CD8-positive, alpha-beta memory T cell (primary cell): ENCODE measurements around the gene KRTDAP. TPM values are rescaled to one million over a fixed set of nuclear protein-coding genes. Genes with fewer than 3 reads are reported as not detected.
"Not testable (repeated sequence)": the region's sequence is repeated elsewhere in the genome, so short reads cannot be mapped to it uniquely, and the experiment has no call there.

ENCODE experiments used
- CTCF ChIA-PET: fragments of 350-600 bp; sonication (Branson Sonifier 250); formaldehyde crosslinking; loops from one replicate; lab custom pipeline; 2021; ENCODE audit warnings: antibody characterized with exemption; lab: Charles Lee
- POLR2A ChIA-PET: fragments of 350-600 bp; sonication (Branson Sonifier 250); formaldehyde crosslinking; loops from one replicate; lab custom pipeline; 2021; ENCODE audit warnings: antibody characterized with exemption; lab: Charles Lee
- DNase-seq, 5 donors: peaks; one replicate each; pipeline versions ENCODE4 v3.0.0 to v3.0.0-alpha.2; 2020 to 2022; ENCODE audit warnings: mixed read lengths in 1 of 5
- H3K27ac ChIP-seq: one replicate; pipeline ENCODE4 v1.7.0; 2013; ENCODE audit warnings: low read depth, mild to moderate bottlenecking, low read length, moderate library complexity
- H3K27me3 ChIP-seq: 2 replicates; pipeline ENCODE4 v1.7.0; 2013; ENCODE audit warnings: low read length, mild to moderate bottlenecking; ENCODE audit not compliant: insufficient read depth, poor library complexity, severe bottlenecking
- H3K36me3 ChIP-seq: 2 replicates; pipeline ENCODE4 v1.7.0; 2013; ENCODE audit warnings: mild to moderate bottlenecking, low read length, moderate library complexity; ENCODE audit not compliant: insufficient read depth
- H3K4me1 ChIP-seq: 2 replicates; pipeline ENCODE4 v1.7.0; 2013; ENCODE audit warnings: mild to moderate bottlenecking, low read length, moderate library complexity; ENCODE audit not compliant: insufficient read depth
- H3K4me3 ChIP-seq: 2 replicates; pipeline ENCODE4 v1.7.0; 2013; ENCODE audit warnings: mild to moderate bottlenecking, low read length
- H3K9me3 ChIP-seq: 2 replicates; pipeline ENCODE4 v1.7.0; 2013; ENCODE audit warnings: mild to moderate bottlenecking, low read length
- H3K27ac Mint-ChIP-seq, 8 donors: one replicate each; pipeline ENCODE4 v1.8.0; 2020 to 2021; ENCODE audit warnings: mixed read lengths in 8 of 8, mild to moderate bottlenecking in 6 of 8, inconsistent platforms in 3 of 8, moderate library complexity in 3 of 8
- H3K27me3 Mint-ChIP-seq, 2 donors: one replicate each; pipeline ENCODE4 v1.8.0; 2020 to 2021; ENCODE audit warnings: mixed read lengths in 2 of 2, mild to moderate bottlenecking in 1 of 2, moderate library complexity in 1 of 2
- H3K36me3 Mint-ChIP-seq, 3 donors: one replicate each; pipeline ENCODE4 v1.8.0; 2020 to 2021; ENCODE audit warnings: mixed read lengths in 3 of 3, inconsistent platforms in 1 of 3, mild to moderate bottlenecking in 1 of 3
- H3K4me1 Mint-ChIP-seq, 3 donors: one replicate each; pipeline ENCODE4 v1.8.0; 2020 to 2021; ENCODE audit warnings: mixed read lengths in 3 of 3, inconsistent platforms in 1 of 3, mild to moderate bottlenecking in 1 of 3
- H3K4me3 Mint-ChIP-seq, 7 donors: one replicate each; pipeline ENCODE4 v1.8.0; 2020 to 2021; ENCODE audit warnings: mixed read lengths in 7 of 7, mild to moderate bottlenecking in 6 of 7, moderate library complexity in 4 of 7, inconsistent platforms in 2 of 7
- H3K9me3 Mint-ChIP-seq, 5 donors: one replicate each; pipeline ENCODE4 v1.8.0; 2020 to 2022; ENCODE audit warnings: mixed read lengths in 5 of 5, mild to moderate bottlenecking in 3 of 5, moderate library complexity in 2 of 5, inconsistent platforms in 1 of 5
- polyA plus RNA-seq: library from polyadenylated mRNA; unstranded; fragments of 300-500 nt; fragmentation: Illumina TruSeq; gene quantifications from one replicate; pipeline ENCODE4 v1.2.3, GENCODE V29; 2021
- total RNA-seq, 2 experiments: library from RNA; stranded (reverse); gene quantifications; one replicate each; pipeline ENCODE4 v1.2.3, GENCODE V29; 2021

Gene KRTDAP
- total and polyA plus RNA-seq, 3 experiments from 2014 or later, result not detected

DNA sequence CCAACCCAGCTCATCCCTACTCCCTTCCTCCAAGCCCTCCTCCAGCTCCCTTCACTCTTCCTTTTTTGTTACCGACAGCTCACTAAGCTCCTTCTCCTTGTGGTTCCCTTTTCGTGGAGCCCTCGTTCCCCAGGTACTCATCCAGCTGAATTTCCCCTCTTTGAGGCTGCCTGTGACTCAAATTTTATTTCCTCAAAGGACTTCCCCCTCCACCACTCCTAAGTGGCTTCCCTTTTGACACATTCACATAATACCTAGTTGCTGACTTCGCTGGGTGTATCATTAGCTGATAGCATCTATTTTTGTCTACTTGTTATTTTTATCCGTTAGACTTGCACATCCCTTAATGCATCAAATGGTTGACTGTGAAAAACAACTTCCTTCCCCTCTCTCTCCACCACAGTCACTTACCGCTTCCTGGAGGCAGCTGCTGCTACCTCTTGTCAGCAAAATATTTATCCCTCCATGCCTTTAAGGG, 27.7 kb downstream of the KRTDAP start:
- Mint-ChIP-seq H3K9me3 (no peaks in the 10 kb centered on the region), H3K27me3 (peaks cover 0 to 2% of the 10 kb centered on the region in 2 donors), H3K36me3 (no peaks in the 10 kb centered on the region), H3K4me1 (peaks cover 45 to 57% (median 50%) of the 10 kb centered on the region in 3 donors), H3K27ac (peak overlapping the region; percentile 77 to 99 (median 96)), H3K4me3 (peak overlapping the region; percentile 2 to 85 (median 84))
- Histone ChIP-seq H3K4me3 (peak overlapping the region; percentile 21), H3K9me3 (no peaks in the 10 kb centered on the region), H3K27ac (peak overlapping the region; percentile 48), H3K36me3 (no peaks in the 10 kb centered on the region), H3K27me3 (no peaks in the 10 kb centered on the region), H3K4me1 (peaks cover 38% of the 10 kb centered on the region)
- POLR2A ChIA-PET, result interaction anchor here (0.5 to 1.3 kb wide), 4 partner anchors 12 to 386 kb away, joined by 3 to 9 read pairs (median 8); no protein-coding TSS in a partner anchor
- DNase-seq, result peak; percentile 54 to 87 (median 80)
- CTCF ChIA-PET, result interaction anchor here (0.9 to 3.3 kb wide), 4 partner anchors 11 to 109 kb away, joined by 3 to 19 read pairs (median 8); no protein-coding TSS in a partner anchor

DNA sequence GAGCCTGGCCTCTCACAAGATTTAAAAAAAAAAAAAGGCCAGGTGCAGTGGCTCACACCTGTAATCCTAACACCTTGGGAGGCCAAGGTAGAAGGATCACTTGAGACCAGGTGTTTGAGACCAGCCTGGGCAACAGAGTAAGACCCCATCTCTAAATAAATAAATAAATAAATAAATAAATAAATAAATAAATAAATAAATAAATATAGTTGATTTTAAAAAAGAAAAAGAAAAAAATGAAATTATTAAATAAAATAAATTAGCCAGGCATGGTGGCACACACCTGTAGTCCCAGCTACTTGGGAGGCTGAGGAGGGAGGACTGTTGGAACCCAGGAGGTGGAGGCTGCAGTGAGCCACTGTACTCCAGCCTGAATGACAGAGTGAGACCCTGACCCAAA, 28.5 kb downstream of the KRTDAP start:
- DNase-seq, H3K9me3 ChIP-seq, H3K36me3 Mint-ChIP-seq, H3K9me3 Mint-ChIP-seq, H3K4me3 ChIP-seq, H3K27me3 Mint-ChIP-seq, H3K36me3 ChIP-seq, H3K4me3 Mint-ChIP-seq, H3K27me3 ChIP-seq, H3K27ac ChIP-seq: not testable (repeated sequence)
- H3K4me1 Mint-ChIP-seq, result peaks cover 48 to 64% (median 55%) of the 10 kb centered on the region in 3 donors
- H3K27ac Mint-ChIP-seq, result peak overlapping the region in 1 of 8 donors; percentile 98
- H3K4me1 ChIP-seq, result peaks cover 38% of the 10 kb centered on the region
- CTCF ChIA-PET, result interaction anchor here (1.7 to 3.3 kb wide), 2 partner anchors 33 to 109 kb away, joined by 10 to 19 read pairs; no protein-coding TSS in a partner anchor
- POLR2A ChIA-PET, result interaction anchor here (1.3 kb wide), 1 partner anchor 11 kb away, joined by 9 read pairs; no protein-coding TSS in a partner anchor

DNA sequence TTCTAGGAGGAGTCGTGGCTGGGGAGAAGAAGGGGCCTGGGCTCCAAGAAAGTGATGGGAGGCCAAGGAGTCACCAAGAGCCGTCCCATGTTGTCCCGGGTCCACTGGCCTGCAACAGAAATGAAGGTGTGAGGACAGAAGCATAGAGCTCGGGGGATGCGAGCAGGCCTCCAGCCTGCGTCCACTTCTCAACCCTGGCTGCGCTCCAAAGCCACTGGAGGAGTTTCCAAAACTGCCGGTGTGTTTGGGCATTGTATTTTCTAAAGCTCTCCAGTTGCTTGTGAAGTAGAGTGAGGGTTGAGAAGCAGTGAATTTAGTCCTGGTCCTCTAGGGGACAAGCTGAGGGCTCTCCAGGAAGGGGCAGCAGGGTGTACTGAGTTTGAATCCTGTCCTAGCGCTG, 29.2 kb downstream of the KRTDAP start:
- no peaks in the 10 kb centered on the region for H3K9me3 Mint-ChIP-seq
- no peak for DNase-seq

DNA sequence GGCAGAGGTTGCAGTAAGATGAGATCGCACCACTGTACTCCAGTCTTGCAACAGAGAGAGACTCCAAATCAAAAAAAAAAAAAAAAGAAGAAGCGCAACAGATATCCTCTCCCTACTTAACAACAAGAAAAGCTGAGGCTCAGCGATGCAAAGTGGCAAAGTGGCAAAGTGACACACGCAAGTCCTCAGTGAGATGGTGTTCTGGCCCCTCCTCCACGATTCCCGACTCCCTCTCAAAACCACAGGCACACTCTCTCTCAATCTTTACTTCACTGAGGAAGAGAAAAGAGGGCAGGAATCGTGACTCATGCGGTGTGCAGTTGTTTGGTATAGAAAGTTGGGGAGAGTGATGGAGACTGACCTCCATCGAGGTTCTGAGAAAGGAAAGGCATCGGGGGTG, 29.7 kb downstream of the KRTDAP start:
- Mint-ChIP-seq H3K27me3 (peaks cover 0 to 2% of the 10 kb centered on the region in 2 donors), H3K4me1 (peaks cover 52 to 69% (median 56%) of the 10 kb centered on the region in 3 donors), H3K36me3 (no peaks in the 10 kb centered on the region), H3K27ac (peak overlapping the region in 6 of 8 donors; percentile 38 to 86 (median 64)), H3K4me3 (peak overlapping the region in 1 of 7 donors; percentile 39), H3K9me3 (no peaks in the 10 kb centered on the region)
- Histone ChIP-seq H3K9me3 (no peaks in the 10 kb centered on the region), H3K4me1 (peaks cover 38% of the 10 kb centered on the region), H3K27ac (no peak overlapping the region), H3K4me3 (no peak overlapping the region), H3K36me3 (no peaks in the 10 kb centered on the region), H3K27me3 (no peaks in the 10 kb centered on the region)
- ChIA-PET CTCF (interaction anchor here (1.0 to 3.3 kb wide), 2 partner anchors 10 to 107 kb away, joined by 4 to 19 read pairs; no protein-coding TSS in a partner anchor), POLR2A (no interaction called here)
- DNase-seq, result no peak

More for the DNA sequence above, 29.2 kb downstream of the KRTDAP start:
- Histone ChIP-seq H3K4me3 (no peak overlapping the region), H3K27me3 (no peaks in the 10 kb centered on the region), H3K9me3 (no peaks in the 10 kb centered on the region), H3K4me1 (peaks cover 38% of the 10 kb centered on the region), H3K27ac (no peak overlapping the region), H3K36me3 (no peaks in the 10 kb centered on the region)
- ChIA-PET POLR2A (no interaction called here), CTCF (interaction anchor here (1.0 to 3.3 kb wide), 2 partner anchors 10 to 108 kb away, joined by 4 to 19 read pairs; no protein-coding TSS in a partner anchor)
- H3K4me3 Mint-ChIP-seq, result peak overlapping the region in 2 of 7 donors; percentile 39 to 85
- peaks cover 48 to 65% (median 51%) of the 10 kb centered on the region in 3 donors for H3K4me1 Mint-ChIP-seq
- H3K36me3 Mint-ChIP-seq, result no peaks in the 10 kb centered on the region
- H3K27me3 Mint-ChIP-seq, result peaks cover 0 to 2% of the 10 kb centered on the region in 2 donors
- H3K27ac Mint-ChIP-seq, result peak overlapping the region in 5 of 8 donors; percentile 48 to 86 (median 68)

DNA sequence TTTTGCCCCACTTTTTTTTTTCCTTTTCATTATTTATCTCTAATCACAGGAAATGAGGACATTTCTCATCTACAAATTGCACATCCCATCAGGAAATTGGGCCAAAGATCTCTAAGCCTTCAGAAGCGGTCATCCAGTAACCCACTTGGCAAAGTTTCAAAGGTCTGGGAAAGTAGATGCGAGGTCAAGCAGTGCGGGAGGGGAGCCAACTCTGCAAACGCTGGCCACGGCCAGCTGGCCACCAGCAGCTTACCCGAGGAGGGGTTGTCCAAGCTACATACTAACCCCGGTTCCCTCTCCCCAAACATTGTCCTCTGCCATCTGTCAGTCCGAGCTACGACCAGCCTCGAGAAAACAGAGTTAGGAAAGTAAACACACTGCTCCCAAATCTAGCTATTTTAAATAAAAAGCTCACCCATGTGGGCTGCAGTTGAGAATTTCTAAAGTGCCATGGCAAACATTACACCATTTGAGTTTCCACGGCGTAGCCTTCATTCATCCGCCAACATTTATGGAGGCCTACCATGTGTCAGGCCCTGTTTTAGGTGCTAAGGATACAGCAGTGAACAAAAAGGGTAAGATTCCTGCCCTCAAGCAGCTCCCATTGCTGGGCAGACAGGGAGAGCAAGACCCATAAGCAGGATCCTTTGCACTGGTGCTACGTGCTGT, 30.7 kb downstream of the KRTDAP start:
- H3K9me3 ChIP-seq, result no peaks in the 10 kb centered on the region
- no peak overlapping the region for H3K27ac ChIP-seq
- Mint-ChIP-seq H3K4me1 (peaks cover 46 to 66% (median 52%) of the 10 kb centered on the region in 3 donors), H3K27ac (peak overlapping the region in 3 of 8 donors; percentile 29 to 57 (median 33)), H3K27me3 (peaks cover 0 to 2% of the 10 kb centered on the region in 2 donors), H3K36me3 (no peaks in the 10 kb centered on the region), H3K9me3 (no peaks in the 10 kb centered on the region), H3K4me3 (no peak overlapping the region)
- ChIA-PET POLR2A (no interaction called here), CTCF (interaction anchor here (1.0 to 1.5 kb wide), 2 partner anchors 9 to 38 kb away, joined by 4 to 5 read pairs; no protein-coding TSS in a partner anchor)
- H3K4me1 ChIP-seq, result peaks cover 38% of the 10 kb centered on the region
- H3K27me3 ChIP-seq, result no peaks in the 10 kb centered on the region
- no peak overlapping the region for H3K4me3 ChIP-seq
- DNase-seq, result no peak
- H3K36me3 ChIP-seq, result no peaks in the 10 kb centered on the region

DNA sequence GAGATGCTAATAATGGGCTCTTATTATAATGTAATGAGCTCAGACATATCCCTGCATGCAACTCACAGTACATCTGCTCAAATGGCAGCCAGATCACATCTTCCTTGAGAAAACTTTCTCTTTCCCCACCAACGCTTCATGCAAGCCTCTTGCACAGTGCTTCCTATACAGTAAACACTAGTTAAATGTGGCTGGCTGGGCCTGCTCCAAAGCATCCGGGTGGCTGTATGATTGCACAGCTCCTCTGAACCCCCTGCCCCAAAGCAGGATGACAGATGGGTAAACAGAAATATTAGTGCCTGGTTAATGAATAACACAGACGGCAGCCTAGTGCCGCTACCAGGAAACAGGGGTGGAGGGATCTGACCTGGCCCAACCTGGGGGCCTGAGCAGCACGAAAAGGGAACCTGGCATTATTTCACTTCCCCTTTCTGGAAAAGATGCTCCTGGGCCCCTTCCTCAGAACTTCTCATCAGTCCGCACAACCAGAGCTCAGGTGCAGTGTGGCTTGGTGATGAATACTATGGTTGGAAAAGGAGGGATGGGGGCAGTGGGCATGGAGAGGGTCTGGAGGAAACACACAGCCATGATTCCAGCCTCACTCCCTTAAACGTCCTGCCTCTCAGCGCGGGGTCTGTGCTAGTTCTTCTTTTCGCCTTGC, 31.4 kb downstream of the KRTDAP start:
- no peak for DNase-seq
- Histone ChIP-seq H3K27me3 (no peaks in the 10 kb centered on the region), H3K9me3 (no peaks in the 10 kb centered on the region), H3K27ac (no peak overlapping the region), H3K4me3 (no peak overlapping the region), H3K36me3 (no peaks in the 10 kb centered on the region), H3K4me1 (peaks cover 36% of the 10 kb centered on the region)
- Mint-ChIP-seq H3K9me3 (no peaks in the 10 kb centered on the region), H3K4me3 (no peak overlapping the region), H3K36me3 (no peaks in the 10 kb centered on the region), H3K27ac (peak overlapping the region in 2 of 8 donors; percentile 11 to 33), H3K4me1 (peaks cover 42 to 60% (median 51%) of the 10 kb centered on the region in 3 donors), H3K27me3 (peaks cover 0 to 2% of the 10 kb centered on the region in 2 donors)
- CTCF ChIA-PET, result interaction anchor here (1.5 kb wide), 1 partner anchor 39 kb away, joined by 4 read pairs; no protein-coding TSS in a partner anchor
- POLR2A ChIA-PET, result no interaction called here

DNA sequence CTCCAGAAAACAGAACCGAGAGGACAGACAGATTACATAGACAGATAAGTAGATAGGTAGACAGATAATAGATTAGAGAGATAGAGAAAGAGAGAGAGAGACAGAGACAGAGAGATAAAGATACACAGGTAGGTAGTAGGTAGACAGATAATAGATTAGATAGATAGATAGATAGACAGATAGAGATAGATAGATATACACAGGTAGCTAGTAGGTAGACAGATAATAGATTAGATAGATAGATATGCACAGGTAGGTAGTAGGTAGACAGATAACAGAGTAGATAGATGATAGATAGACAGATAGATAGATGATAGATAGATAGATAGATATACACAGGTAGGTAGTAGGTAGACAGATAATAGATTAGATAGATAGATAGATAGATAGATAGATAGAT, 32.1 kb downstream of the KRTDAP start:
- Histone ChIP-seq H3K9me3 (no peaks in the 10 kb centered on the region), H3K4me1 (peaks cover 29% of the 10 kb centered on the region), H3K4me3 (no peak overlapping the region), H3K36me3 (no peaks in the 10 kb centered on the region), H3K27ac (no peak overlapping the region), H3K27me3 (no peaks in the 10 kb centered on the region)
- Mint-ChIP-seq H3K4me3 (no peak overlapping the region), H3K4me1 (peaks cover 37 to 55% (median 45%) of the 10 kb centered on the region in 3 donors), H3K9me3 (no peaks in the 10 kb centered on the region), H3K27me3 (peaks cover 0 to 2% of the 10 kb centered on the region in 2 donors), H3K27ac (peak overlapping the region in 3 of 8 donors; percentile 11 to 18 (median 16)), H3K36me3 (no peaks in the 10 kb centered on the region)
- CTCF ChIA-PET, result interaction anchor here (1.2 kb wide), 1 partner anchor 37 kb away, joined by 3 read pairs; no protein-coding TSS in a partner anchor
- POLR2A ChIA-PET, result no interaction called here
- no peak for DNase-seq
